Caco-2 (cell line): ENCODE measurements around the gene OR2AG2. TPM values are rescaled to one million over a fixed set of nuclear protein-coding genes. Genes with fewer than 3 reads are reported as not detected.

Experiments used
- BruUV-seq: library from RNA; stranded (reverse); fragments of 400-500 nt; replicated peaks from 2 replicates; lab custom pipeline; 2021; lab: Mats Ljungman, UMichigan
- CTCF ChIA-PET: fragments of 300-600 bp; sonication (Branson Sonifier 250); formaldehyde crosslinking; loops from one replicate; lab custom pipeline; 2022; ENCODE audit warnings: antibody characterized with exemption; lab: Charles Lee
- POLR2A ChIA-PET: fragments of 300-600 bp; sonication (Branson Sonifier 250); formaldehyde crosslinking; loops from one replicate; lab custom pipeline; 2022; ENCODE audit warnings: antibody characterized with exemption; lab: Charles Lee
- DNase-seq, 2 experiments: peaks; one replicate each; pipeline versions ENCODE4 v3.0.0 to v3.0.0-alpha.2; 2020 to 2022
- H3K27me3 ChIP-seq: replicated peaks from 2 replicates; pipeline ENCODE4 v1.6.0; 2011; ENCODE audit warnings: low read length; ENCODE audit not compliant: control insufficient read depth, insufficient read depth
- H3K36me3 ChIP-seq: 2 replicates; pipeline ENCODE4 v1.5.1; 2011; ENCODE audit warnings: low read length; ENCODE audit not compliant: control insufficient read depth, insufficient read depth
- H3K4me1 ChIP-seq: fragments of 250-450 bp; sonication (Bioruptor Pico); 2 replicates; pipeline ENCODE4 v1.5.1; 2020; ENCODE audit warnings: mild to moderate bottlenecking
- H3K4me3 ChIP-seq: 2 replicates; pipeline ENCODE4 v1.5.1; 2011; ENCODE audit warnings: low read depth, mild to moderate bottlenecking, control low read depth, low read length
- H3K9me3 ChIP-seq: fragments of 250-450 bp; sonication (Bioruptor Pico); 2 replicates; pipeline ENCODE4 v1.5.1; 2020; ENCODE audit warnings: mild to moderate bottlenecking, moderate library complexity
- H3K27ac Mint-ChIP-seq: one replicate; pipeline ENCODE4 v1.8.0; 2022; ENCODE audit warnings: mixed read lengths; ENCODE audit not compliant: unreplicated experiment
- H3K27me3 Mint-ChIP-seq: one replicate; pipeline ENCODE4 v1.8.0; 2022; ENCODE audit warnings: mixed read lengths; ENCODE audit not compliant: insufficient read depth, unreplicated experiment
- H3K36me3 Mint-ChIP-seq: one replicate; pipeline ENCODE4 v1.8.0; 2022; ENCODE audit warnings: mild to moderate bottlenecking, mixed read lengths; ENCODE audit not compliant: insufficient read depth, unreplicated experiment
- H3K4me1 Mint-ChIP-seq: one replicate; pipeline ENCODE4 v1.8.0; 2022; ENCODE audit warnings: low read depth, mixed read lengths; ENCODE audit not compliant: unreplicated experiment
- H3K4me3 Mint-ChIP-seq: one replicate; pipeline ENCODE4 v1.8.0; 2022; ENCODE audit warnings: mild to moderate bottlenecking, moderate library complexity, mixed read lengths; ENCODE audit not compliant: unreplicated experiment
- H3K9me3 Mint-ChIP-seq: one replicate; pipeline ENCODE4 v1.8.0; 2022; ENCODE audit warnings: mixed read lengths; ENCODE audit not compliant: unreplicated experiment
- CTCF ChIP-seq, 2 experiments: fragments of 200-600 bp in 1 of 2; IDR thresholded peaks; 1 replicate in 1 of 2; 2 replicates in 1 of 2; pipeline versions ENCODE4 v1.5.1 to v1.8.0; 2011 to 2022; ENCODE audit warnings: antibody characterized with exemption in 1 of 2, control low read depth in 1 of 2, inconsistent platforms in 1 of 2, low read depth in 1 of 2, low read length in 1 of 2, mild to moderate bottlenecking in 1 of 2, moderate library complexity in 1 of 2; ENCODE audit not compliant: insufficient read depth in 1 of 2, severe bottlenecking in 1 of 2, unreplicated experiment in 1 of 2
- intact Hi-C: fragments of 100-400 bp; cut with micrococcal nuclease; formaldehyde crosslinking; loops from one replicate; pipeline ENCODE4 v1.10.0; 2022; ENCODE audit not compliant: unreplicated experiment
- total RNA-seq: library from RNA; stranded (reverse); gene quantifications from 2 replicates; pipeline ENCODE4 v1.2.3, GENCODE V29; 2022

The OR2AG2 gene
- total RNA-seq, 1 experiment from 2014 or later: not detected

GRCh38 chr11:6747097-6747668 is 24.6 kb downstream of the OR2AG2 start:
- intact Hi-C loops: no loop called here
- BruUV-seq: no TSS peak
- Histone ChIP-seq H3K9me3 (no peaks in the 10 kb centered on the region), H3K4me1 (no peaks in the 10 kb centered on the region), H3K4me3 (no peak overlapping the region), H3K36me3 (no peaks in the 10 kb centered on the region), H3K27me3 (no peaks in the 10 kb centered on the region; the same call in 1 of the 2 replicates)
- no peak overlapping the region for H3K4me3 Mint-ChIP-seq
- ChIA-PET POLR2A (no interaction called here), CTCF (no interaction called here)
- H3K4me1 Mint-ChIP-seq: no peaks in the 10 kb centered on the region
- H3K36me3 Mint-ChIP-seq: no peaks in the 10 kb centered on the region
- no peak for TF ChIP-seq CTCF (IDR thresholded peaks at IDR 0.05; ENCODE audit: insufficient read depth in 1 of 2, low read depth in 1 of 2, low read length in 1 of 2, severe bottlenecking in 1 of 2, unreplicated experiment in 1 of 2)
- no peak for DNase-seq
- H3K9me3 Mint-ChIP-seq: no peaks in the 10 kb centered on the region
- H3K27ac Mint-ChIP-seq: no peak overlapping the region
- peaks cover 9% of the 10 kb centered on the region for H3K27me3 Mint-ChIP-seq

- Mint-ChIP-seq H3K27me3 (peaks cover 9% of the 10 kb centered on the region), H3K36me3 (no peaks in the 10 kb centered on the region), H3K4me1 (no peaks in the 10 kb centered on the region), H3K9me3 (no peaks in the 10 kb centered on the region), H3K27ac (no peak overlapping the region), H3K4me3 (no peak overlapping the region)
- no peak overlapping the region for H3K4me3 ChIP-seq
- ChIA-PET CTCF (no interaction called here), POLR2A (no interaction called here)
- H3K27me3 ChIP-seq: no peaks in the 10 kb centered on the region; the same call in 1 of the 2 replicates
- DNase-seq: no peak
- no peak for TF ChIP-seq CTCF (IDR thresholded peaks at IDR 0.05; ENCODE audit: insufficient read depth in 1 of 2, low read depth in 1 of 2, low read length in 1 of 2, severe bottlenecking in 1 of 2, unreplicated experiment in 1 of 2)
- intact Hi-C loops: no loop called here
- no TSS peak for BruUV-seq
- H3K4me1 ChIP-seq: no peaks in the 10 kb centered on the region
- no peaks in the 10 kb centered on the region for H3K9me3 ChIP-seq
- H3K36me3 ChIP-seq: no peaks in the 10 kb centered on the region
Observed at GRCh38 chr11:6746626-6747025, 25.1 kb downstream of the OR2AG2 start.

GRCh38 chr11:6746086-6746618 is 25.6 kb downstream of the OR2AG2 start:
- H3K4me3 ChIP-seq: no peak overlapping the region
- BruUV-seq: no TSS peak
- intact Hi-C loops: no loop called here
- no peaks in the 10 kb centered on the region for H3K36me3 ChIP-seq
- no peaks in the 10 kb centered on the region for H3K9me3 Mint-ChIP-seq
- H3K4me1 ChIP-seq: no peaks in the 10 kb centered on the region
- CTCF ChIA-PET: no interaction called here
- no peaks in the 10 kb centered on the region for H3K9me3 ChIP-seq
- POLR2A ChIA-PET: no interaction called here
- no peak overlapping the region for H3K27ac Mint-ChIP-seq
- H3K4me1 Mint-ChIP-seq: no peaks in the 10 kb centered on the region
- no peaks in the 10 kb centered on the region; the same call in 1 of the 2 replicates for H3K27me3 ChIP-seq
- no peak overlapping the region for H3K4me3 Mint-ChIP-seq
- H3K36me3 Mint-ChIP-seq: no peaks in the 10 kb centered on the region
- H3K27me3 Mint-ChIP-seq: peaks cover 9% of the 10 kb centered on the region
- DNase-seq: no peak
- TF ChIP-seq CTCF (IDR thresholded peaks at IDR 0.05; ENCODE audit: insufficient read depth in 1 of 2, low read depth in 1 of 2, low read length in 1 of 2, severe bottlenecking in 1 of 2, unreplicated experiment in 1 of 2): no peak
